Activated CD4-positive, alpha-beta T cell treated with anti-CD3 and anti-CD28 coated beads, Interleukin-2, amount 50 U/mL, for 4 hours (primary cell): ENCODE data around the gene CHRNA4.
"Not testable (repeated sequence)": the region's sequence is repeated elsewhere in the genome, so short reads cannot be mapped to it uniquely, and the experiment has no call there.

ENCODE experiments used
- DNase-seq, 2 experiments: peaks; one replicate each; pipeline ENCODE4 v3.0.0-alpha.2; 2020

CHRNA4 gene

DNA sequence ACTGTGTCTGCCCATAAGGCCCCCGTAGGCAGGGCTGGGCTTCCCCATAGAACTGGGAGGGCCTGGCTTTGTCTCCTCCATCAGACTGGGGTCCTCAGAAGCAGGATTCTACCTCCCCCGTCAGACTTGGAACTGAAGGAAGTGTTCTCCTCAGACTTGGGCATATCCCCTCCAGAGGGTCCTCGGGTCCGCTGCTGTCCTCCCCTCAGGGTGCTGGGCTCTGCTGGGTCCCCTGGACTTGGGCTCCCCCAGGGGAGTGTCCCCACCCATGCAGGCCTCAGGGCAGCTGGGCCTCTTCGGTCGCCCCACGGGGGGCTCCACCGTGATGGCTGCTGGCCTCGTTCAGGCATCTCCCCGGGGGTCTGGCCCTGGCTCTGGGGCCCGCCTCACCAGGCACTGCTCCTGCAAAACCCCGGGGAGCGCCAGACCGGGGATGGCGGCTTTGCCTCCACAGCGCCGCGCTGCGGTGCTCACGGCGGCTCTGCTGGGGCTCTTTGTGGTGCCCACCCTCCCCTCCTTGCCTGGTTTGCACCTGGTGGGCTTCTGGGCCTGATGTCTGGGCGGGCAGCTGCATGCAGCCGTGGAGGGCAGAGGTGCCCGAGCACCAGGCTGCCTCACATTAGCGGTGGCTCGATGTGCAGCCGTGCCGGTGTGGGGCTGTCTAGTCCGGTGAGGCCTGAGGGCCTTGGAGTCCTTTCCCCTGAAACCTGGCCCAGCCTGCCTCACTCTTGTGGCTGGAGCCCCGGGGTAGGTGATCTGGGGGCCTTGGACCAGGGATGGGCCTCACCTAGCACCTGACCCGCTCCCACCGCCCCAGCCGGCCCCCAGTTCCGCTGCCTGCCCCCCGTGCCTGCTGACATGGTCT, 54.2 kb downstream of the CHRNA4 start:
- no peak for DNase-seq

DNA sequence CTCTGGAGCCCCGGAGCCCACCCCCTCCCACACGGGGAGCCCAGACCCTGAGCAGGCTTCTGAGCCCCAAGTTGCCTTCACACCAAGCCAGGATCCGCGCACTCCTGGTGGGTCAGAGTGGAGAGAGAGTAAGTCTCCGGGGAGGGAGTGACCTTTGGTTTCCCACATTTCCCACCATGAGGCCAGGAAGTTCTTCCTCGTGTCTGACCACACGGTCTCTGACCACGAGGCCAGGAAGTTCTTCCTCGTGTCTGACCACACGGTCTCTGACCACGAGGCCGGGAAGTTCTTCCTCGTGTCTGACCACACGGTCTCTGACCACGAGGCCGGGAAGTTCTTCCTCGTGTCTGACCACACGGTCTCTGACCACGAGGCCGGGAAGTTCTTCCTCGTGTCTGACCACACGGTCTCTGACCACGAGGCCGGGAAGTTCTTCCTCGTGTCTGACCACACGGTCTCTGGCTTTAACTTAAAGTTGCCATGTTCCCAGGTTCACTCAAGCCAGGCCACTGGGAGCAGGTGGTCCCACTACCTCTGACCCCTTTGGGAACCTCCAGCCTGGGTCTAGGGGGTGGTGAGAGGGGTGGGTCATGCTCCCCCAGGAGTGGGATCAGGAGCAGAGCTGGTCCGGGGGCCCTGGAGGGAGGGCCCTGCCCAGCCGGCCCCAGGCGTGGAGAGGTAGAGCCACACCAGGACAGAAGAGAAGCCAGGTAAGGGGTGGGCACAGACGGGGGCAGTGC, 55.0 kb downstream of the CHRNA4 start:
- DNase-seq, result not testable (repeated sequence)

DNA sequence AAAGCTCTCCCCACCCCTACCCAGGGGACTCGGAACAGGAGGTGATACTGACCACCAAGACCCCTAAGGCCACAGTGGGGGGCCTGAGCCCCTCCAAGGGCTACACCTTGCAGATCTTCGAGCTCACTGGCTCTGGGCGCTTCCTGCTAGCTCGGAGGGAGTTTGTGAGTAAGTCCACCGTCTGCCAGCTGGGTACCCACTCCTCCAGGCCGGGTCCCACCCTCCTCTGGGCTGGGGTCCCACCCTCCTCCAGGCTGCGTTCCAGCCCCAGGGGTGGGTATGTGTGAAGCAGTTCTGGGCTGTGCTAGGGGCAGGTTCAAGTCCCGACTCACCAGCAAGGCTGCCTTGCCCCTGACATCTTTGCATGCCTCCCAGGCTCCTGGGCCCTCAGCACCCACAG, 55.8 kb downstream of the CHRNA4 start:
- DNase-seq, result no peak

DNA sequence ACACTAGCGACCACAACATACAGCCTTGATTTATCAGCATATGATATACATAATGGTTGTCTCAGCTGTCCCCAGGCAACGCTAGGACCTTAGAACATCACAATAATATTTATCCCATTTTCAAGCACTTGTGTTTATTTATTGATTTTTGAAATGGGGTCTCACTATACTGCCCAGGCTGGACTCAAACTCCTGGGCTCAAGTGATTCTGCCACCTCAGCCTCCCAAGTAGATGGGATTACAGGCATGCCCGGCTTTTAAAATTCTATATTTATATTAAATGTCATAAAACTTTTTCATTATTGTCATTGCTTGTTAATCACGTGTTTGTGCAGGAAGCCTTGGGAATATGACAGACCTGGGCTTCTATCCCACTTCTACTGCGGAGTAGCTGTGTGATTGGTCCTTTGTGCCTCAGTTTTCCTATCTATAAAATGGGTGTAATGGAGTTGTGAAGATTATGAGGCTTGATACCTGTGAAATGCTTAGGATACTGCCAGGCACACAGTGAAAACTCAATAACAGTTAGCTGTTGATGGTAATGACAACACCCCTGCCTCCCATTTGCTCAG, 58.0 kb downstream of the CHRNA4 start:
- DNase-seq, result no peak

DNA sequence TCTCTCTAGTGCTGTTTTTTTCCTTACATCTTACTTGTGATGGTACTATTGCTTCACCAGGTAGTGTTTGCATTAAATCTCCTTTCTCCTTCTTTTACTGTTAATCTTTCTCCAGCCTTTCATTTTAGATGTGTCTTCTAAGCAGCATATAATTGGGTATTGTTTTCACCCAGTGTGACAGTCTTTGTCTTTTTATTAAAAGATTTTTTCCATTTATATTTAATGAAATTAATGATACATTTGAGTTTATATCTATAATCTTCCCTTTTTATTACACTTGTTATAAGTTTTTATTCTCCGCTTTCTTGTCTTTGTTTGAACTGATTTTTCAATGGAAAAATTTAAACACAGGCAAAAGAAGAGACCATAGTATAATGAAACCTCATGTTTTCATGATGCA, 59.5 kb downstream of the CHRNA4 start:
- no peak for DNase-seq

DNA sequence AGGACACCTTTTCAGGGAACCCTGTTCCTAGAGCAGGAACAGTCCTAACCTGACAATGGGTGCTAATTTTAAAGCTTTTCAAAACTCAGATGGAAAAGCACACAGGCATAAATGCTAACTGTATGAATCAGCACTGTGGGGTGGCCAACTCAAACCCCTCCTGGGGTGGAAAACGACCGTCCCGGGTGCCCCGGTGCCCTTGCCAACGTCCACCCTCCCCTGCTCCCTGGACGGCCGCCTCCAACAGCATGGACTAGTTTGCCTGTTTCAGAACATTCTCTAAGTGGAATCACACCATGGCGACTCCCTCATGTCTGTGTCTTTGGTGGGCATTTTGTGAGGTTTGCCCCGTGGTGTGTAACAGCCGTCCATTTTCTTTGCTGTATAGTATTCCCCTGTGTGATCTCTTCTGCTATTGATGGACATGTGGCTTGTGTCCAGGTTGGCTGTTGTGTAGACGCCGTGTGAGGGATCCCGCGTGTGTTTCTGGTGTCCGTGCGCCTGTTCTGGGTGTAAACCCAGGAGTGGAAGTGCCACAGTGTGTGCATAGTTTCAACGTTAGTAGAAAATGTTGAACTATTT, 62.3 kb downstream of the CHRNA4 start:
- DNase-seq, result no peak

DNA sequence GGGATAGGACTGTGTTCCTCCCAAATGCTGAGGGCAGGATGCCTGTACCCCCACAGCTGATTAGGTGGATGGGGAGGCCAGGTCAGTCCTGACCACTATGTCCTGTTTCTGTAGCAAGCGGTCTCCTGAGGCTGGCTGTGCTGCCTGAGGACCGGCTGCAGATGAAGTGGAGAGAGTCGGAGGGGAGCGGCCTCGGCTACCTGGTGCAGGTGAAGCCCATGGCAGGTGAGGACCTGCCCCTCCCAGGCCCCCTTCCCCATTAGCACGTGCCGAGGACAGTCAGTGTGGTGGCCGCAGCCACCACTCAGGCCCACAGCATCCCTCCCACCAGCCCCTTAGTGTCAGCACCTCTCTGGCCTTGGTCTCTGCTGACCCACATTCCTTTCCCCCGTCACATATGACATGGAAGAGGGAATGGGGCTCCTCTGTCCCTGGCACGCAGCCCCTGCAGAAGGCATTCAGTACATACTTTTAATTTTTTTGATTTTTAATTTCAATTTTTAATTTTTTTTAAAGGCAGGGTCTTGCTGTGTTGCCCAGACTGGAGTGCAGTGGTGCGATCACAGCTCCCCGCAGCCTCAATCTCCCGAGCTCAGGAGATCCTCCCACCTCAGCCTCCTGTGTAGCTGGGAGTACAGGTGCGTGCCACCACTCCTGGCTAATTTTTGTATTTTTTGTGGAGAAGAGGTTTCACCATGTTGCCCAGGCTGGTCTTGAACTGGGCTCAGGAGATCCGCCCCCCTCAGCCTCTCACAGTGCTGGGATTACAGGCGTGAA, 63.2 kb downstream of the CHRNA4 start:
- no peak for DNase-seq

DNA sequence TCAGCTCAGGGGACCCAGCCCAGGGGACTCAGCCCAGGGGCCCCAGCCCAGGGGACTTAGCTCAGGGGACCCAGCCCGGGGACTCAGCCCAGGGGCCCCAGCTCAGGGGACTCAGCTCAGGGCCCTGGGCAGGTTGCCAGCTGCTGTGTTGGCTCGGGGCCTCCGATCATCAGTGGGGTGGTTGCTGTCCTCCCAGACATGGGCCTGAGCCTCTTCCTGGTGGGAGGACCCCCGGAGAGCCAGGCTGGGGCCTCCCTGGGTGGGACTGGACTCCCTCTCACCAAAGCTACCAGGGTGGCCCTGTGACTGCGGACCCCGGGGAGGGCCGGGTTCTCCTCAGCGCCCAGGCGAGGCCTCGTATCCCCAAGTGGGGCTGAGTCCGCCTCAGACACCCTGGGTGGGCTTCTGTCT, 63.8 kb downstream of the CHRNA4 start:
- DNase-seq, result no peak

DNA sequence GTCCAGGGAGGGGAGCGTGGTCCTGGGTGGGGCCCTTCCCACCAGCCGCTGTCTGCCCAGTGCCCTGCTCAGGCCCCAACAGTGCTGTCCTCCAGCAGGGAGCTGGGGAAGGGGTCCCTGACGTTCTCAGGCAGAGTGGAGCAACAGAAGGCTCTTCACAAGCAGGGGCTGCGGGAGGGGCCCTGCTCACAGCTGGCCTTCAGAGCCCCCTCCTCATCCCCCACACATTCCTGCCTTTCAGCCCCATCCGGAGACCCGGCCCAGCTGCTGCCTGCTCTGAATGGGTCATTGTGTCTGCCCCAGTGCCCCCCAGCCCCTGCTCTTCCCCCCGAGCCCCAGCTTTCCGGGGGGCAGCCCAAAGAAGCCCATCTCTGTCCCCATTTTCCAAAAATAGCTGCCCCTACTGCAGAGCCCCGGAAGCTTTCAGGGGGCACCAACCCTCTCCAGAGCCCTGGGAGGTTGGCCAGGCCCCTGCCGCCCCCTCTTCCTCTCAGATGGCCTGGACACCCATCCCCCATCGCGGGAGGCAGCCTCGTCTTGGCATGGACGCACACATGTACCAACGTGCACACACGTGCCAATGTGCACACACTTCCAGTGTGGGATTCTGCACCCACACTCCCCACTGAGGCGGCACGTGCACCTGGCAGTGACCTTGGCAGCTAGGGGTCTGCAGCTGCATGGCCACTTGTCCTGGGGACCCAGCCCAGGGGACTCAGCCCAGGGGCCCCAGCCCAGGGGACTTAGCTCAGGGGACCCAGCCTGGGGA, 64.4 kb downstream of the CHRNA4 start:
- DNase-seq, result no peak

DNA sequence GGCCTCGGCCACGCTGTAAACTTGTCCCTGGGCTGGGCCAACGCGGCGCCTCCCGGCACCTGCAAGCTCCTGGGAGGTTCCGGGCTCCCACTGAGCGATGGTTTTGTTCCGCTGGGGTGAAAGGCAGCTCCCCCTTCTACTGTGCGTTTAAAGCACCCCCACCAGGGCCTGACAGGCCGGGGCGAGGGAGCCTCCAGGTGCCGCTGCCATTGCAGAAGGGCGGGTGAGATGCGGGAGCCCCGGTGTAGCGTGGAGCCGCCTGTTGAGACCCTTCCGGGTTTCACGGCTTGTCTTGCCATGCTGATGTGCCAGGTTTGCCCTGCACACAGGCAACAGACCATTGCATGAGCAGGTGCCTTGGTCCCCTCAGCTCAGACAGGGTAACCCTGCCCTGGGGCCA, 65.3 kb downstream of the CHRNA4 start:
- DNase-seq, result no peak

DNA sequence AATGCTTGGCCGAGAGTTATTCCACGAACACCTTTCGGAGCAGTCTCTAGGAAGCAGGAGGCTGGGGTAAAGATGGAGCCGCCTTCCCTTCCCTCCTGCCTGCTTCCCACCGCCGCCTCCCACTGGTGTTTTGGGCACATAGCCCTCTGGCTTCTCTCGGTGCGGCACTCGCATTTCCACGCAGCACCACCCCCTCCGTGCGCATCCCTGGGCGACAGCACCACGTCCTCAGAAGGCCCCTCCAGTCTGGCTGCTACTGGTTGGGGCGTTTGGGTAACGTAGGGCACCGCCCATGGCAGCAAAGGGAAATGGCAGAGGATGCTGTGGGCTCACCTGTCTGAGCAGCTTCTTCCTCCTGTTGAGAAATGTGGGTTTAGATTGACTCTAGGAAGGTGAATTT, 65.7 kb downstream of the CHRNA4 start:
- no peak for DNase-seq

DNA sequence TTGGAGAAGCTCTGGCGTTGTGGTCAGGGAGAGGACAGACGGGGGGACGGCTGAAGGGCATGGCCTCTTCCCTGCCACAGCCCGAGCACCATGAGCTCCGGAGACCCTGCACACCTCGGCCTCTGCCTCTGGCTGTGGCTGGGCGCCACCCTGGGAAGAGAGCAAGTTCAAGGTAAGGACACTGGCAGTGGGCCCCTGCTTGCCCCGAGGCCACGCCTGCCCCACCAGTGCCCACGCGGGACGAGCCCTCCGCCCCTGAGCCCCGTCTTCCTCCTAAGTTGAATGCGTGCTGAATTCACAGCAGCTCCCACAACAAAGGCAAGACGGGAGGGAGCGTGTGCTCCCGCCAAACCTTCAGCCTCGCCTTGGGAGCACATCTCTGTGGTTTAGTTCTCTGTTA, 66.1 kb downstream of the CHRNA4 start:
- DNase-seq, result no peak

DNA sequence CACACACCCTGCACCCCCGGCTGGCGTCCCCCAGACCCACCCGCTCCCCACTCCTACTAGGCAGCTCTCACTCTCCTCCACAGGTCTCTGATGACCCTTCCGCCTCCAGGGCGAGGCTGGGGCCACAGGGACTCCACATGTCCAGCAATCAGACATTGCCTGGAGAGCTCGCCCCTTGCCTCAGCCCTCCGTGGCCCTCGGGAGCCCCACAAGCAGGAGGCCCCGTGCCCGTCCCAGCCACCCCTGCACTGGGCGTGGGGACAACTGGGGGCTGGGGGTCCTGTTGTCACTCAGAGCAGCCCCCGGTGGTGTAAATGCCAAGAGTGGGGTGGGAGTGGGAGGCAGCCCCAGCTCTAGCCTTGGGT, 66.6 kb downstream of the CHRNA4 start:
- no peak for DNase-seq

DNA sequence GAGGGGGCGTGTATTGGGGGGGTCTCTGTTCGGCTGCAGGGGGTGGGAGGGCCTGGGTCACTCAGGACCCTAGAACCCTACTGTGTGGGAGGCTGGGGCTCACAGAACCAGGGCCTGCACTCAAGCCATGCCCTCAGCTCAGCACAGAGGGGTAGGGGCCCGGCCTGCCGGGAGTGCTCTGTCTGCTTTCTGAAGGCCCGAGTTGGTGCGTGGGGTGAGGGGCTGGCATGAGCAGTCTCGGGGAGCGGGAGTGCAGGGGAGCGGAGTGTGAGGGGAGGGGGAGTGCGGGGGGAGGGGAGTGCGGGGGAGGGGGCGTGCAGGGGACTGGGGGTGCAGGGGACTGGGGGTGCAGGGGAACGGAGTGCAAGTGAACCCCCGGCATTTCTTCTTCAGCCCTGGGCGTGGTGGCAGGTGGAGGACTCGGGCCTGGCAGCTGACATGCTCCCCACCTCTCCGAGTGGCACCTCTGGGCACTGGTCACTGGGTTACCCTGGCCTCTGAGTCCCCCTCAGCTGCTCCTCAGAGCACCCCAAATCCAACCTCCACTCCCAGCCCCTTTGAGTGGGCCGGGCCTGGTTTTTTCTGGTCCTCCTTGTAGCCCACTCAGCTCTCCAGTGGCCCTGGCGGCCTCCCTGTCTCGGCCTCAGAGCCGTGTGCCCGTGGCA, 67.1 kb downstream of the CHRNA4 start:
- DNase-seq, result no peak

DNA sequence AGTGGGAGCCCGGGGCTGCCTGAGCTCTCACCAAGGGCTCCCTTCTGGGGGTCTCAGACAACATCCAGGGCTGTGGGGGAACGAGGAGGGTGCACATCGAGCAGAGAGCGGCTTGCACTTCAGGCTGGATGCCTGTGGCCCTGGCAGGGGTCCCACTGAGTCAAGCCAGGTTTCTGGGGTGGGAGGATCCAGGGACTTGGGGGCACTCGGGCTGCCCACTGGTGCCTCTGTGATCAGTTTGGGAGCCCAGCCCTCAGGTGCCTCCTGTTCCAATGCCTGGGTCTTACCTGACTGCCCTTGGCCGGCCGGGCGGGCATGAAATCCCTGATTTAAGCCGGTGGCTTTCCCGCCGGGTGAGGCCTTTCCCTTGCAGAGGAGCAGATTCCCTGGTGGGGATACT, 67.7 kb downstream of the CHRNA4 start:
- no peak for DNase-seq
